HG03457 (cell line): ENCODE measurements around the gene MGMT.

ENCODE experiments used
- ATAC-seq: cut with Tn5 transposase; IDR thresholded peaks from one replicate; pipeline ENCODE4 v1.9.1; 2021; ENCODE audit warnings: moderate number of reproducible peaks; ENCODE audit not compliant: unreplicated experiment

Gene MGMT

GRCh38 chr10:129648856-129649255 is 181.8 kb downstream of the MGMT start:
- no peak for ATAC-seq

- no peak for ATAC-seq
Measured at GRCh38 chr10:129652021-129652420, 185.0 kb downstream of the MGMT start.

- ATAC-seq, result no peak
Measured at GRCh38 chr10:129652521-129653201, 185.6 kb downstream of the MGMT start.

GRCh38 chr10:129653428-129653827 is 186.4 kb downstream of the MGMT start:
- ATAC-seq, result no peak

GRCh38 chr10:129653861-129654260 is 186.8 kb downstream of the MGMT start:
- no peak for ATAC-seq

GRCh38 chr10:129654461-129654860 is 187.4 kb downstream of the MGMT start:
- no peak for ATAC-seq

- ATAC-seq, result no peak
Measured at GRCh38 chr10:129655007-129655678, 188.1 kb downstream of the MGMT start.

GRCh38 chr10:129655679-129656031 is 188.6 kb downstream of the MGMT start:
- no peak for ATAC-seq

- ATAC-seq, result no peak
Measured at GRCh38 chr10:129656642-129657041, 189.6 kb downstream of the MGMT start.

GRCh38 chr10:129657297-129658017 is 190.4 kb downstream of the MGMT start:
- ATAC-seq, result no peak

- no peak for ATAC-seq
Measured at GRCh38 chr10:129658376-129659072, 191.5 kb downstream of the MGMT start.

GRCh38 chr10:129659508-129660268 is 192.6 kb downstream of the MGMT start:
- no peak for ATAC-seq

- ATAC-seq, result no peak
Measured at GRCh38 chr10:129660569-129660968, 193.5 kb downstream of the MGMT start.

GRCh38 chr10:129662426-129662825 is 195.4 kb downstream of the MGMT start:
- no peak for ATAC-seq

- no peak for ATAC-seq
Measured at GRCh38 chr10:129670124-129670523, 203.1 kb downstream of the MGMT start.

GRCh38 chr10:129673292-129673691 is 206.3 kb downstream of the MGMT start:
- ATAC-seq, result no peak

GRCh38 chr10:129675027-129675769 is 208.2 kb downstream of the MGMT start:
- ATAC-seq, result no peak

GRCh38 chr10:129676014-129676413 is 209.0 kb downstream of the MGMT start:
- ATAC-seq, result no peak

GRCh38 chr10:129677377-129677927 is 210.4 kb downstream of the MGMT start:
- no peak for ATAC-seq

GRCh38 chr10:129678186-129678585 is 211.1 kb downstream of the MGMT start:
- no peak for ATAC-seq
